Measurements from ENCODE around the gene HINT3.
"Not testable (repeated sequence)": the region's sequence is repeated elsewhere in the genome, so short reads cannot be mapped to it uniquely, and the experiment has no call there.

HINT3 gene

GRCh38 chr6:125962900-125963497, 6.4 kb downstream of the HINT3 start:
- no peak for DNase-seq (ENCODE audit: low read depth)

DNA sequence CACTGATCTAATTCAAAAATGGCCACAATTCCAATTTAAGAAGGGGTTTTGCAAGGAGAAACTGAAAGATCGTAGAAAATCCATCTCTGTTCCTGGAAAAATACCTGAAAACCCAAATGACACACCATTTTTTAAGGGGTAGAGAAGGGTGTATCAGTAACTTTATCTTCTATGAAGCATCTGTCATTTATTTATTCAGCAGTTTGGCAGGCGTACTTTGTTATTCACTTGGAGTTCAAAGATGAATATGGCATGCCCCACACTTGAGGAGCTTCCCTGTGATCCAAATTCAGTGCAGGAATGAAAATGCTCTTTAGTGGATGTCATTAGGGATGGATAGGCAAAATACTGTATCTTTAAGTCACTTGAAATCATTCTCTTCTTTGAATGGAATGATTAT, 7.2 kb downstream of the HINT3 start:
- DNase-seq (ENCODE audit: low read depth), result no peak

GRCh38 chr6:125966569-125966968, 10.0 kb downstream of the HINT3 start:
- DNase-seq (ENCODE audit: low read depth), result no peak

DNA sequence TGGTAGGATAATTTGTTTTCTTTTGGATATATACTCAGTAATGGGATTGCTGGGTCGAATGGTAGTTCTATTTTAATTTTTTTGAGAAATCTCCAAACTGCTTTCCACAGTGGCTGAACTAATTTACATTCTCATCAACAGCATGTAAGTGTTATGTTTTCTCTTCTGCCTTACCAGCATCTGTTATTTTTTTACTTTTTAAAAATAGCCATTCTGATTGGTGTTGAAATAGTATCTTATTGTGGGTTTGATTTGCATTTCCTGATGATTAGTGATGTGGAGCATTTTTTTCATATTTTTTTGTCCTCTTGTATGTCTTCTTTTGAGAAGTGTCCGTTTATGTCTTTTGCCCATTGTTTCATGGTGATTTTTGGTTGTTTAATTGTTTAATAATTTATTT, 11.9 kb downstream of the HINT3 start:
- DNase-seq (ENCODE audit: low read depth), result no peak

DNA sequence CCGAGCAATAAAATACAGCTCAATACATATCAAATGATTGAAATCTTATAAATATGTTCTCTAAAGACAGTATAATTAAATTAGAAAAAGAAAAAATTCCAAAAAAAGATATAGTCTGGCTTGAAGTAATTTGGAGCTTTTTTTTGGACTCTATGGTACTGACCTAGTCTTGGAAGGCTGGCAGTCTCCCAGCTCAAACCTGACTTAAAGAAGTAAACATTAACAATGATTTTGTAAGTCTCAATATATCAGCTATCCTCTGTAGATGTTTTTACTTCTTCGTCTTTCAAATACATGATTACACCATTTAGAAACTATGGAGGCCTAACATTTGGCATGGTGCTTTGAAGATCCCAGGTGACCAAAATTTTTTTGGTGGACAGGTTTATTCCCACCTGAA, 14.2 kb downstream of the HINT3 start:
- DNase-seq (ENCODE audit: low read depth), result no peak

GRCh38 chr6:125972478-125972877, 15.9 kb downstream of the HINT3 start:
- not testable (repeated sequence) for DNase-seq (ENCODE audit: low read depth)

DNA sequence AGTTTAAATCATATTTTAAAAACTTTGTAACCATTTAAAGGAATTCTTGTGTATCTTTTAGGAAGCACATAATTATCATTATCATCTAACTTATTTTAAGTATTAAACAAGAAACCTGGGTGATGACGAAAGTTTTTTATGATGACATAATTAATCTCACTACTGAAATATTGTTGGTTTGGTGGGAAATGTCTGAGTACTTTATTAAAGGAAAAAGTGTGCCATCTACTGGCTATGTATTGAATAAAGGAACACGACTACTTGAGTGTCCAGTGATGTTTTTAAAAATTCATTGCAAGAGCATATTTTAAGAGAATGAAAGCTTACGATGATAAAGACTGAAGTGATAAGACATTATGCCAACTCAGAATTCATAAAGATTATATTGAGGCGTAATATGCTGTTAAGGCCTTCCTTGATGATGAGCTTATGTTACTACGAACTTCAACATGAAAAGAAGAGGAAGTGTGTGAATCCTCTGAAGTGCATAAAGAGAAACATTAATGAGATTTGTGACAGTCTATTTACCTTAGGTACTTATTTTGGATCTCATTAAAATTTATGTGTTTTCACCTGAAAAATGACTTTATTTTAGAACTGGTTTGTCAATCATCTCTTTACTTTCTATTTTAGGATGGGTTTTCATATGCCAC, 17.8 kb downstream of the HINT3 start:
- no peak for DNase-seq (ENCODE audit: low read depth)

DNA sequence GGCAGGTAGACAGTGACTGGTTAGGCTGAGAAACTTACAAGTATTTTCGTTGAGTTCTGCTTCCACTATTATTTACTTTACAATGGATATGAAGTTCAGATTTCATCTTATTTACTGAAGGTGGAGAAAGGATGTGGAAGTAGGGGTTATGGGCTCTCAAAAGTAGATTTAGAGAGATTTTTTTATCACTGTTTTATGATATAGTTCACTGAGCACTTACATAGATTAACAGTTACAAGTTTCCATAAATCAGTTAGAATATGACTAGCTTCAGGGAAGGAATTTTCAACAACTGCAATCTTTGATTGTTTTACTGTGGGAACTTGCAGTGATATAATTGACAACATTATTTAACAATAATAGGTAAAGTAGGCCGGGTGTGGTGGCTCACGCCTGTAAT, 22.5 kb downstream of the HINT3 start:
- DNase-seq (ENCODE audit: low read depth), result no peak

DNA sequence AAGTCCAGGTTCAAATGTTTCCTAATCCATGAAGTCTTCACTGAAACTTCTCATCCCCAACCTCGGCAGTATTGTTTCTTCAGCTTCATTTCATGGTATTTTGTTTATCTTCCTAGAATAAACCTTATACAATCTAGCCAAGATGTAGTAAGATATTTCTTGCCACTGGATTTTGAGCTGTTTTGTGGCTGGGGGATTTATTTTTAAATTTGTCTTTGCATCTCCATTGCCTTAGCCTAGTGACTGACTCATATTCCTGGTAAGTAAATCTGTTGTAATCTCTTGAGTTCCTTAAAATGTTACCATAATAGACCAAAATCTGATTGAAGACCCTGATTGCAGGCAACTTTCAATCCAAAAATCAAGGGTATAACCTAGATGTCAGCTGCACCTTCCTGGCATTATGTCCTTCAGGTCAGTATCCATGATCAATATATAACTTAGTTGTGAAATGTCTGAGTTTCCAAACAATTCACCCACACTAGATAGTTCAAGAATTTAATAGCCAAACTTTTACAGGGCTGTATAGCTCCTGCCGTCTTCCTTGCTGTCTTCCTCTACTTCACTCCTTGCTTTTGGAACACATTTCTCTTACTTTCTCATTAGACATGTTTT, 25.1 kb downstream of the HINT3 start:
- no peak for DNase-seq (ENCODE audit: low read depth)

DNA sequence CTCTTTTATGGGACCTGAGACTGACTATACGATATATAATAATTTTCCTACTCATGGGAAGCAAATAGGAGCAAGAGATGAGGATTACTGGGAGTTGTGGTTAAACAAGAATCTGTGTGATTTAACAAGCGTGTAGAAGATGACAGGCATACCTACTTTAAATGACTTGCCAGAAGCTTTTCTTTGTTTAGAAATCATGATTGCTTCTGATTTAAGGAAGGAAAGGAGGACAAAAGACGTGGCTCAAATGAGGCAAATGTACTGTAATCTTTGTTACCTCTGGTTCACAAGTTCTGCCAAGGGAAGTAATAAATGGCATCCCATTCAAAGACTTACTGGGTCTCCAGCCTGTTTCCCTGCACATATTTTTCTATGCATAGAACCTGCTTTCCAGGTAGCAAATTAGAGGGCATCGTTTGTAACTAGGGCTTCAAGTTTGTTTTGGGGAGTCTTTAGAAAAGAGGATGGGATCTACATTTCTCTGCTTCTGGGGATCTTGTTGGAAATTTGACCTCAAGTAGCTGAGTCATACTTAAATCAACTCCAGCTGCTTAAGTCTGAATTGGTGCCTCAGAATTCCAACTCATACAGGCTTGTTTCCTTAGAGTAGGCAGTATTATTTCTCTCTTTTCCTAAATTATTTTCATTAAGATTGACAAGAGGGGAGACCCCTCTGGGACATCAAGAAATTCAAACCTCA, 26.8 kb downstream of the HINT3 start:
- DNase-seq (ENCODE audit: low read depth), result no peak

DNA sequence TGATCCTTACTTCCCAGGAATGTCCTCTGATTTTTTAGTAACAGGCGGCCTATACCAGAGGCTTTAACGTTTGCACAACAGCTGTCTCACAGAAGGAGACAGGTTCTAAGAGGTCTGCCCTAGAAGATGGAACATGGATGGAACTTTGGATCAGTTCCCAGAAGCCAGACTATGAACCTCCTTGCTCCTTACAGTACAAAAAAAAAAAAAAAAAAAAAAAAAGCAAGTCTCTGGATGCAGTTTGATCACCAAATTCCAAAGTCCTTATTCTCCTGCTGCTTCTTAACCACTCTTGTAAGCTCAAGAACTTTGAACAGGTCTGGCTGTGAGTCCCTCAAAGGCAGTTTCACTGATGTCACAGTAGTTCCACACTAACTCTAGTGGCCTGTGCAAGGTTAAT, 27.7 kb downstream of the HINT3 start:
- DNase-seq (ENCODE audit: low read depth), result no peak

GRCh38 chr6:125985522-125985921, 29.0 kb downstream of the HINT3 start:
- DNase-seq (ENCODE audit: low read depth), result no peak

GRCh38 chr6:125985979-125986300, 29.4 kb downstream of the HINT3 start:
- DNase-seq (ENCODE audit: low read depth), result no peak

DNA sequence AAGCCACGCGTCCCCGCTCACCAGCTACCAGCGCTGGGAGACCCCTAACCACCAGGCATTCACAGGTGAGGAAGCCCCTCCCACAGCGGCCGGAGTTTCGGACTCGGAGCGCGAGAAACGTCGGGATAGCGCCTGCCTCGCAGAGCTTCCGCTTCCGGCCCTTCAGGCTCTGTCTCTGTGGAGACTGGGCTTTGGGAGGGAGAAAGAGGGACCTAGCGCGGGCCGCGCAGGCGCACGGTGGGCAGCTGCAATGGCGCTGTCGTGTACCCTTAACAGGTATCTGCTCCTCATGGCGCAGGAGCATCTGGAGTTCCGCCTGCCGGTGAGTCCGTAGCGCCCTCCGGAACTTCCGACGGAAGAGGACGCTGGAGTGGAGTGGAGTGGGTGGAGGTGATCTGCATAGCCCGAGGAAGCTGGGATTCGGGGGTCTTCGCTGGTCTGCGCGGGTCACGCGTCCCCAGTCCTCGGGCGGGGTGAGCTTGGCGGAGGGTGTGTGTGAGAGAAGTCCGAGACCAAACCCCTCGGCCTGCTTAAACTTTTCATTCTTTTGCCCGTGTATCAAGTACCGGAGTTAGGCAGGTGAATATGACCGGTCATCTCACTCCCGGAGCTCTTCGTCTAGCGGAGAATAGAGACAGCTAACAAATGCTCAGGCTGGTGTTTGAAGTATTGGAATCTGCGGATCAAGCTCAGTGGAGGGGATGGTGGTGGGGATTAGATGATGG, 29.9 kb downstream of the HINT3 start, which contains the start of gene TRMT11:
TRMT11 (plus strand) TSS at position 240 of the 725 bp plus-strand sequence; CDS start at position 251, 11 bp downstream.
- peak; percentile 69 for DNase-seq (ENCODE audit: low read depth)

GRCh38 chr6:125987026-125987617, 30.6 kb downstream of the HINT3 start:
- DNase-seq (ENCODE audit: low read depth), result no peak

DNA sequence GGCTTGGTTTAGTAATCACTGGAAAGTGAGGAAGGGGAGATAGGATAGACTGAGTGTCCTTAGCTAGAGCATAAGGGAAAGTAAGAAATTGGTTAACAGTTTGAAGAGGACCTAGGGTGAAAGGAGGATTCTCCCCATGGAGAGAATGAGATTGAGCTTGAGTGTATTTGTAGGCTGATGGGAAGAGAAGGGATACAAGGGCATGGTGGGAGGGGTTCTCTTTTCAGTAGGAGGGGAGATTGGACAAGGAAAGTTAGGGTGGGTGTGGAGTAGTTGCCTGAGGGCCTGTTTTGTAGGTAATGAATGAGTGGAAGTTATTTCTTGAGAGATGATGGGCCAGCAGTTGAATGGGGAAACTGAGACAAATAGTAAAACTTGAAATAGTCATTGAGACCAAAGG, 31.7 kb downstream of the HINT3 start:
- no peak for DNase-seq (ENCODE audit: low read depth)

DNA sequence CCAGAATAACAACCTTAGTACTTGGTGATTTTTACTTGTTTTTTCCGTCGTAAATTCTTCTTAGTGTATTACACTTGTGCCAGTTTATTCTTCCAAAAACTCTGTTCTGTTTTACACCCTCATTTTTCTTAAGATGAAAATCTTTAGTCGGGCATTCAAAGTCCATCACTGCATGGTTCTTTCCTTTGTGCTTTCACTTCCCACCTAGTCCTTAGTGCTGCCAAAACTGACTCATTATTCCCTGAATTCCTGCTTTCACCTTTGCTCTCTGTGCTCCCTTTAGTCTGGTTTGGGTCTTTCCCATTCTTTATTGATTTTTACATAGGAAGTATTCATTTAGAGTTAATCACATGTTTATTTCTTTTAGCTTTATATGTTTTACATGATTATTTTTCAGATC, 33.1 kb downstream of the HINT3 start:
- no peak for DNase-seq (ENCODE audit: low read depth)

GRCh38 chr6:125991653-125992052, 35.1 kb downstream of the HINT3 start:
- DNase-seq (ENCODE audit: low read depth), result no peak

DNA sequence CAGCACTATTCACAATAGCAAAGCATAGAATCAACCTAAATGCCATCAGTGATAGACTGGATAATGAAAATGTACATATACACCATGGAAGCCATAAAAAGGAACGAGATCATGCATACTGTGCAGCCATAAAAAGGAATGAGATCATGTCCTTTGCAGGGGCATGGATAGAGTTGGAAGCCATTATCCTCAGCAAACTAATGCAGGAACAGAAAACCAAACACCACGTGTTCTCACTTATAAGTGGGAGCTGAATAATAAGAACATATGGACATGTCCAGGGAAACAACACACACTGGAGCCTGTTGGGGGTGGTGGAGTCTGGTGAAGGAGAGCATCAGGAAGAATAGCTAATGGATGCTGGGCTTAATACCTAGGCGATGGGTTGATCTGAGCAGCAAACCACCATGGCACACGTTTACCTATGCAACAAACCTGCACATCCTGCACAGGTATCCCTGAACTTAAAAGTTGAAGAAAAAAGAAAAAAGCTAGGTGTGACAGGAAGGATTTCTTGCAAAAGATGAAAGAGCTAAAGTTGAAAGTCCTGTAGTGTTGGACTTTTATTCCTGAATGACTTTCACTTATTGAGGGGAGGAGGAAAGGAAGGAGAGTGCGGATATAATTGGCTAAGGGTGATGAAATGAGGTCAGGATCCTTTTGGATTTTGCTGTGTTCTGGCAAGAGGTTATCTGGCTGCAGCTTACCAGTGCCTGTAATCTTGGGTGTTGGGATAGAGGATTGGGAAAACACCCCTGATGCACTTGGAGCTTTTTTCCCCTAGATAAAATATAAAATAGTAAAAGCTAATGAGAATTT, 38.3 kb downstream of the HINT3 start:
- DNase-seq (ENCODE audit: low read depth), result no peak

DNA sequence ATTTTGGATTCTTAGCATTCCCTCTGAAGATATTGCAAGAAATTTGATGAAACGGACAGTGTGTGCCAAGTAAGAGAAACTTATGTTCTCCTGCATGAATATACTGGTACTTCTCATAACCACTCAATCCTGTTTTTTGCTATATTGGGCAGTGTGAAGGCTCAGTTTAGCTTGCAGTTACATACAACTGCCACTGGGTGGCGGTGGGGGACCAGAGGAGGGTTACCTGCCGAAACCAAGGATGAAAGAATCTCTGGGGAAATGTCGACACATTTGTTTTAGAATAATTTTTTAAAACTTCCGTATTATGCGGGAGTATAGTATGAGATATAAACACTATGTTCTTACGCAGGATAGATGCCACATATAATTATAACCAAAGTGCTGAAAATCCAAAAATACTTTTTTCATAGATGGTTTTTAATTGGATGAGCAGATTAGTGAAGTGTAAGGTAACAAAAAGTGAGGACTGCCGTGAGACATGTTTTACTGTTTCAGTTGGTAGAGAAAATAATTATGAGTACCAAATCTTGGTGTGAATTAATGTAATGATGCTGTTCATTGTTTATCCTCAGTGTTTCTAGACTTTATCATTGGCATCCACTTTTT, 39.5 kb downstream of the HINT3 start:
- peak; percentile 31 for DNase-seq (ENCODE audit: low read depth)

All from stimulated activated CD8-positive, alpha-beta memory T cell treated with anti-CD3 and anti-CD28 coated beads, Interleukin-12 subunit alpha, Interleukin-12 subunit beta, amount 100 ng/mL, for 4 hours (primary cell).